WTC11 (cell line): ENCODE data around the gene ARMH4. TPM values are rescaled to one million over a fixed set of nuclear protein-coding genes. Genes with fewer than 3 reads are reported as not detected.

Experiments
- ATAC-seq: fragments of 200-7000 bp; cut with Tn5 transposase; 2 replicates; pipeline ENCODE4 v1.10.0; 2021; ENCODE audit warnings: mild to moderate bottlenecking, moderate library complexity
- Bru-seq: library from RNA; stranded (reverse); fragments of 400-500 nt; gene quantifications from one replicate; lab custom pipeline; 2021; lab: Mats Ljungman, UMichigan
- CTCF ChIA-PET: fragments of 300-600 bp; sonication (Branson Sonifier 250); formaldehyde crosslinking; loops from one replicate; lab custom pipeline; 2021; ENCODE audit warnings: antibody characterized with exemption; lab: Charles Lee
- POLR2A ChIA-PET: fragments of 350-600 bp; sonication (Branson Sonifier 250); formaldehyde crosslinking; loops from one replicate; lab custom pipeline; 2021; ENCODE audit warnings: antibody characterized with exemption; lab: Charles Lee
- DNase-seq: peaks from one replicate; pipeline ENCODE4 v3.0.0; 2021; ENCODE audit warnings: low spot score
- H3K27ac Mint-ChIP-seq: 2 replicates; pipeline ENCODE4 v1.8.0; 2021; ENCODE audit warnings: mixed read lengths
- H3K27me3 Mint-ChIP-seq: 2 replicates; pipeline ENCODE4 v1.8.0; 2021; ENCODE audit warnings: low read depth, mild to moderate bottlenecking, moderate library complexity, mixed read lengths
- H3K36me3 Mint-ChIP-seq: 2 replicates; pipeline ENCODE4 v1.8.0; 2021; ENCODE audit warnings: mixed read lengths
- H3K4me1 Mint-ChIP-seq: 2 replicates; pipeline ENCODE4 v1.8.0; 2022; ENCODE audit warnings: mixed read lengths
- H3K4me3 Mint-ChIP-seq: 2 replicates; pipeline ENCODE4 v1.8.0; 2021; ENCODE audit warnings: mild to moderate bottlenecking, moderate library complexity, mixed read lengths
- H3K9me3 Mint-ChIP-seq: 2 replicates; pipeline ENCODE4 v1.8.0; 2021; ENCODE audit warnings: mixed read lengths
- CREM ChIP-seq: sonication (generic); formaldehyde crosslinking; IDR thresholded peaks from 2 replicates; pipeline ENCODE4 v1.8.1; 2022; ENCODE audit warnings: mild to moderate bottlenecking, missing genetic modification reagents, moderate library complexity
- ETV6 ChIP-seq: sonication (generic); formaldehyde crosslinking; IDR thresholded peaks from 2 replicates; pipeline ENCODE4 v1.8.1; 2022; ENCODE audit warnings: mild to moderate bottlenecking, missing genetic modification reagents
- FOXP1 ChIP-seq: sonication (generic); formaldehyde crosslinking; IDR thresholded peaks from 2 replicates; pipeline ENCODE4 v1.8.0; 2022; ENCODE audit warnings: missing genetic modification reagents, mild to moderate bottlenecking, moderate library complexity, borderline replicate concordance
- KAT7 ChIP-seq: sonication (generic); formaldehyde crosslinking; IDR thresholded peaks from 2 replicates; pipeline ENCODE4 v1.8.1; 2023; ENCODE audit warnings: missing genetic modification reagents, mild to moderate bottlenecking, borderline replicate concordance
- MXD4 ChIP-seq: fragments of 250-450 bp; sonication (Bioruptor Pico); IDR thresholded peaks from 2 replicates; pipeline ENCODE4 v1.8.0; 2021; ENCODE audit warnings: mild to moderate bottlenecking, moderate library complexity, borderline replicate concordance
- PRRX2 ChIP-seq: fragments of 250-450 bp; sonication (Bioruptor Pico); IDR thresholded peaks from 2 replicates; pipeline ENCODE4 v1.8.0; 2021; ENCODE audit warnings: mild to moderate bottlenecking
- SP1 ChIP-seq: sonication (generic); formaldehyde crosslinking; conservative IDR thresholded peaks from 2 replicates; pipeline ENCODE4 v1.8.1; 2022; ENCODE audit warnings: missing genetic modification reagents
- TEAD1 ChIP-seq: sonication (generic); formaldehyde crosslinking; IDR thresholded peaks from 2 replicates; pipeline ENCODE4 v1.8.0; 2022; ENCODE audit warnings: mild to moderate bottlenecking, missing genetic modification reagents
- TEAD4 ChIP-seq: sonication (generic); formaldehyde crosslinking; IDR thresholded peaks from 2 replicates; pipeline ENCODE4 v1.8.0; 2022; ENCODE audit warnings: mild to moderate bottlenecking, missing genetic modification reagents
- ZNF121 ChIP-seq: sonication (generic); formaldehyde crosslinking; IDR thresholded peaks from 2 replicates; pipeline ENCODE4 v1.8.0; 2023; ENCODE audit warnings: missing genetic modification reagents
- ZNF219 ChIP-seq: sonication (generic); formaldehyde crosslinking; IDR thresholded peaks from 2 replicates; pipeline ENCODE4 v1.8.0; 2023; ENCODE audit warnings: missing genetic modification reagents, mild to moderate bottlenecking, borderline replicate concordance
- ZNF263 ChIP-seq: sonication (generic); formaldehyde crosslinking; IDR thresholded peaks from 2 replicates; pipeline ENCODE4 v1.8.1; 2022; ENCODE audit warnings: low read depth, mild to moderate bottlenecking, moderate library complexity, missing genetic modification reagents
- ZNF671 ChIP-seq: fragments of 250-450 bp; sonication (Bioruptor Pico); IDR thresholded peaks from 2 replicates; pipeline ENCODE4 v1.8.0; 2021; ENCODE audit warnings: mild to moderate bottlenecking
- long read RNA-seq, 3 experiments: library from RNA in 1 of 3; library from capped mRNA in 1 of 3; library from polyadenylated mRNA in 1 of 3; unstranded in 2 of 3; stranded (forward) in 1 of 3; transcript quantifications; one replicate each; pipeline ENCODE4 v2.0.0, GENCODE V29; 2021
- total RNA-seq: library from RNA; stranded (reverse); gene quantifications from 3 replicates; pipeline ENCODE4 v1.2.3, GENCODE V29; 2021
- TF ChIP-seq, protein P1 (sequence below): sonication (generic); formaldehyde crosslinking; IDR thresholded peaks from 2 replicates; pipeline ENCODE4 v1.8.1; 2022; ENCODE audit warnings: mild to moderate bottlenecking, moderate library complexity, missing genetic modification reagents
- TF ChIP-seq, protein P2 (sequence below): sonication (generic); formaldehyde crosslinking; IDR thresholded peaks from 2 replicates; pipeline ENCODE4 v1.8.0; 2022; ENCODE audit warnings: mild to moderate bottlenecking, missing genetic modification reagents
- TF ChIP-seq, protein P3 (sequence below): sonication (generic); formaldehyde crosslinking; IDR thresholded peaks from 2 replicates; pipeline ENCODE4 v1.8.0; 2022; ENCODE audit warnings: mild to moderate bottlenecking, missing genetic modification reagents
- TF ChIP-seq, protein P4 (sequence below): fragments of 250-450 bp; sonication (Bioruptor Pico); IDR thresholded peaks from 2 replicates; pipeline ENCODE4 v1.9.0; 2021; ENCODE audit warnings: mild to moderate bottlenecking
- TF ChIP-seq, protein P5 (sequence below): sonication (generic); formaldehyde crosslinking; IDR thresholded peaks from 2 replicates; pipeline ENCODE4 v1.8.1; 2022; ENCODE audit warnings: missing genetic modification reagents, borderline replicate concordance
- TF ChIP-seq, protein P6 (sequence below): sonication (generic); formaldehyde crosslinking; IDR thresholded peaks from 2 replicates; pipeline ENCODE4 v1.8.0; 2023; ENCODE audit warnings: missing genetic modification reagents

Gene ARMH4, protein sequence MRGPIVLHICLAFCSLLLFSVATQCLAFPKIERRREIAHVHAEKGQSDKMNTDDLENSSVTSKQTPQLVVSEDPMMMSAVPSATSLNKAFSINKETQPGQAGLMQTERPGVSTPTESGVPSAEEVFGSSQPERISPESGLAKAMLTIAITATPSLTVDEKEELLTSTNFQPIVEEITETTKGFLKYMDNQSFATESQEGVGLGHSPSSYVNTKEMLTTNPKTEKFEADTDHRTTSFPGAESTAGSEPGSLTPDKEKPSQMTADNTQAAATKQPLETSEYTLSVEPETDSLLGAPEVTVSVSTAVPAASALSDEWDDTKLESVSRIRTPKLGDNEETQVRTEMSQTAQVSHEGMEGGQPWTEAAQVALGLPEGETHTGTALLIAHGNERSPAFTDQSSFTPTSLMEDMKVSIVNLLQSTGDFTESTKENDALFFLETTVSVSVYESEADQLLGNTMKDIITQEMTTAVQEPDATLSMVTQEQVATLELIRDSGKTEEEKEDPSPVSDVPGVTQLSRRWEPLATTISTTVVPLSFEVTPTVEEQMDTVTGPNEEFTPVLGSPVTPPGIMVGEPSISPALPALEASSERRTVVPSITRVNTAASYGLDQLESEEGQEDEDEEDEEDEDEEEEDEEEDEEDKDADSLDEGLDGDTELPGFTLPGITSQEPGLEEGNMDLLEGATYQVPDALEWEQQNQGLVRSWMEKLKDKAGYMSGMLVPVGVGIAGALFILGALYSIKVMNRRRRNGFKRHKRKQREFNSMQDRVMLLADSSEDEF
- 11.8 to 12.2 TPM (median 12.1 TPM) in 3 replicates for total RNA-seq
- percentile 49 among the genes with signal in this experiment for Bru-seq, nascent RNA
- long read RNA-seq, experiment 1, full-length matches to known transcripts: 26 of 51 reads
- long read RNA-seq, experiment 1, partial matches to known transcripts: 12 of 51 reads
- long read RNA-seq, experiment 1, other reads (novel, unspliced or antisense): 13 of 51 reads
- long read RNA-seq, experiment 2, full-length matches to known transcripts: 8 of 40 reads
- long read RNA-seq, experiment 2, partial matches to known transcripts: 16 of 40 reads
- long read RNA-seq, experiment 2, other reads (novel, unspliced or antisense): 16 of 40 reads
- long read RNA-seq, experiment 3, partial matches to known transcripts: 0 of 4 reads
- long read RNA-seq, experiment 3, other reads (novel, unspliced or antisense): 3 of 4 reads

DNA sequence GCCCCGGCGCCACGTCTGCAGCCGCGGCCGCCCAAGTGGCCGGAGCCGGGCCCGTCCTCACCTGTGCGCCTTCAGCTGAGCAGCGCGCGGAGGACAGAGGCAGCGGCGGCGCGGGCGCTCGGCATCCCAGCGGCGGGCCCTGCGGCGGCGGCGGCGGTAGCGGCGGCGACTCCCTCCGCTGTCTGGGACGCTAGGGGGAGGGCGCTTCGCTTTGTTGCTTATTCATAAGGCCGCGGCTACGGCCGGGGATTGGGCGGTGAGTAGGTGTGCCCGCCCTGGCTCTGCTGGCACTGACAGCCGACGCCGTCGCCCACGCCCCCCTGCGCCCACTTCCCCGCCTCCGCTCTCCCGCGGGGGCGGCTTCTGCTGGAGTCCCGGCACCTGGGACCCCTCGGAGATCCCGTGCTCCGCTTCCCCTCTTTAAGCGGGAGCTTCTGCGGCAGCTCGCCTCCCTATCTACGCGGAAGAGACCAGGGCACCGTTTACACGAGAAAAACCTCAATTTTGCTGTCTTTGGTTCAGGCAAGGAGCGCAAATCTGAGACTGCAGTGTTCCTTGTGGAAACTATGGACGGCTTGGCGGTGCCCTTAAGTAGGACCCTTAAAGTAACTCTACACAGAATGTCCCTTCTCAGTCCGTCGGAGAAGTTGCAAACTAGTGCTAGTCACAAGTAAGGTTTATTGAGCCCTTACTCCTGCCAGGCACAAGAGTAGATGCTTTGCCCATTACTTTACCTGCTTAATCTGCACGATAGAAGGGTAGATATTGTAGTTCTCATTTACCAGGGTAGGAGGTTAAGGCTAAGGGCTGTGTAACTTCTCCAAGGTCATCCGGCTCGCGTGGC is at the start of gene ARMH4:
Gene ARMH4 (minus strand): TSS at position 200 of the 844 bp plus-strand sequence. CDS start 12,855 bp downstream, outside the sequence.
- H3K9me3 Mint-ChIP-seq: no peaks in the 10 kb centered on the region
- H3K4me1 Mint-ChIP-seq: peaks cover 35% of the 10 kb centered on the region
- ATAC-seq: peak; percentile 89
- DNase-seq: peak; percentile 88
- POLR2A ChIA-PET: interaction anchor here (0.6 kb wide), 1 partner anchor 189 kb away, joined by 4 read pairs; no protein-coding TSS in a partner anchor
- H3K36me3 Mint-ChIP-seq: no peaks in the 10 kb centered on the region
- CTCF ChIA-PET: interaction anchor here (0.9 to 1.6 kb wide), 5 partner anchors 8 to 44 kb away, joined by 3 to 5 read pairs (median 4); no protein-coding TSS in a partner anchor
- no peak within 1 kb of the TSS for H3K27ac Mint-ChIP-seq
- H3K4me3 Mint-ChIP-seq: peak within 1 kb of the TSS; percentile 82
- H3K27me3 Mint-ChIP-seq: peaks cover 34% of the 10 kb centered on the region
- TF ChIP-seq CREM (CRISPR knock-in tag) (0 out of 2 replicates have a peak, but pooled peaks have one; percentile 53), TEAD1 (CRISPR knock-in tag) (peak; percentile 62; the same call in 1 of the 2 replicates), KAT7 (CRISPR knock-in tag) (0 out of 2 replicates have a peak, but pooled peaks have one; percentile 60), TEAD4 (0 out of 2 replicates have a peak, but pooled peaks have one; percentile 39), ZNF219 (CRISPR knock-in tag) (no peak), FOXP1 (CRISPR knock-in tag) (peak; percentile 58; the same call in 1 of the 2 replicates), PRRX2 (CRISPR knock-in tag) (no peak), SP1 (CRISPR knock-in tag) (peak; percentile 74), ZNF121 (CRISPR knock-in tag) (no peak)
- TF ChIP-seq, protein P1, sequence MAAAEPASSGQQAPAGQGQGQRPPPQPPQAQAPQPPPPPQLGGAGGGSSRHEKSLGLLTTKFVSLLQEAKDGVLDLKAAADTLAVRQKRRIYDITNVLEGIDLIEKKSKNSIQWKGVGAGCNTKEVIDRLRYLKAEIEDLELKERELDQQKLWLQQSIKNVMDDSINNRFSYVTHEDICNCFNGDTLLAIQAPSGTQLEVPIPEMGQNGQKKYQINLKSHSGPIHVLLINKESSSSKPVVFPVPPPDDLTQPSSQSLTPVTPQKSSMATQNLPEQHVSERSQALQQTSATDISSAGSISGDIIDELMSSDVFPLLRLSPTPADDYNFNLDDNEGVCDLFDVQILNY (CRISPR knock-in tag): peak; percentile 45; the same call in 1 of the 2 replicates
- TF ChIP-seq, protein P2, sequence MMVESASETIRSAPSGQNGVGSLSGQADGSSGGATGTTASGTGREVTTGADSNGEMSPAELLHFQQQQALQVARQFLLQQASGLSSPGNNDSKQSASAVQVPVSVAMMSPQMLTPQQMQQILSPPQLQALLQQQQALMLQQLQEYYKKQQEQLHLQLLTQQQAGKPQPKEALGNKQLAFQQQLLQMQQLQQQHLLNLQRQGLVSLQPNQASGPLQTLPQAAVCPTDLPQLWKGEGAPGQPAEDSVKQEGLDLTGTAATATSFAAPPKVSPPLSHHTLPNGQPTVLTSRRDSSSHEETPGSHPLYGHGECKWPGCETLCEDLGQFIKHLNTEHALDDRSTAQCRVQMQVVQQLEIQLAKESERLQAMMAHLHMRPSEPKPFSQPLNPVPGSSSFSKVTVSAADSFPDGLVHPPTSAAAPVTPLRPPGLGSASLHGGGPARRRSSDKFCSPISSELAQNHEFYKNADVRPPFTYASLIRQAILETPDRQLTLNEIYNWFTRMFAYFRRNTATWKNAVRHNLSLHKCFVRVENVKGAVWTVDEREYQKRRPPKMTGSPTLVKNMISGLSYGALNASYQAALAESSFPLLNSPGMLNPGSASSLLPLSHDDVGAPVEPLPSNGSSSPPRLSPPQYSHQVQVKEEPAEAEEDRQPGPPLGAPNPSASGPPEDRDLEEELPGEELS (CRISPR knock-in tag): no peak; the same call in 1 of the 2 replicates
- TF ChIP-seq, protein P3, sequence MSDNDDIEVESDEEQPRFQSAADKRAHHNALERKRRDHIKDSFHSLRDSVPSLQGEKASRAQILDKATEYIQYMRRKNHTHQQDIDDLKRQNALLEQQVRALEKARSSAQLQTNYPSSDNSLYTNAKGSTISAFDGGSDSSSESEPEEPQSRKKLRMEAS (CRISPR knock-in tag): 0 out of 2 replicates have a peak, but pooled peaks have one; percentile 24

DNA sequence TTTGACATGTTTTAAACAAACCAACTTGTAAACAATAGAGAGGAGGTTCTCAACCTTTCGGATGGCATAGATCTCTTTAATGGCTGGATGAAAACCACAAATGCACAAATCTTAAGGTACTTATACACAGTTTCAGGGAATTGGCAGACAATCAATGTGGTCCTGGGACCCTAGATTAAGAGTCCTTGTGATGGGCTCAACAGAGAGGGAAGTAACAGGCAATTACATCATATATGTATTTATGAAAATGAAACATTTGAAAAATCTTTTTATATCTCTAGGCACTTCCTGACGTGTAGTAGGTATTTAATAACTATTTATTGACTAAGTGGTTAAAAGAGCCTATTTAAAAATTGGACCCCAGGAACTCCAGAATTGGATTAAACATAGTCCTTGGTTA is 48.8 kb upstream of the ARMH4 start:
- H3K27ac Mint-ChIP-seq: peak overlapping the region; percentile 67
- peak overlapping the region; percentile 96 for H3K4me3 Mint-ChIP-seq
- peaks cover 12% of the 10 kb centered on the region for H3K4me1 Mint-ChIP-seq
- no peaks in the 10 kb centered on the region for H3K9me3 Mint-ChIP-seq
- POLR2A ChIA-PET: interaction anchor here (1.1 kb wide), 1 partner anchor 26 kb away, joined by 3 read pairs; no protein-coding TSS in a partner anchor
- no peaks in the 10 kb centered on the region for H3K36me3 Mint-ChIP-seq
- ATAC-seq (no peak), DNase-seq (no peak)
- H3K27me3 Mint-ChIP-seq: peaks cover 2% of the 10 kb centered on the region
- CTCF ChIA-PET: no interaction called here
- TF ChIP-seq ZNF671 (CRISPR knock-in tag): no peak
- TF ChIP-seq, protein P4, sequence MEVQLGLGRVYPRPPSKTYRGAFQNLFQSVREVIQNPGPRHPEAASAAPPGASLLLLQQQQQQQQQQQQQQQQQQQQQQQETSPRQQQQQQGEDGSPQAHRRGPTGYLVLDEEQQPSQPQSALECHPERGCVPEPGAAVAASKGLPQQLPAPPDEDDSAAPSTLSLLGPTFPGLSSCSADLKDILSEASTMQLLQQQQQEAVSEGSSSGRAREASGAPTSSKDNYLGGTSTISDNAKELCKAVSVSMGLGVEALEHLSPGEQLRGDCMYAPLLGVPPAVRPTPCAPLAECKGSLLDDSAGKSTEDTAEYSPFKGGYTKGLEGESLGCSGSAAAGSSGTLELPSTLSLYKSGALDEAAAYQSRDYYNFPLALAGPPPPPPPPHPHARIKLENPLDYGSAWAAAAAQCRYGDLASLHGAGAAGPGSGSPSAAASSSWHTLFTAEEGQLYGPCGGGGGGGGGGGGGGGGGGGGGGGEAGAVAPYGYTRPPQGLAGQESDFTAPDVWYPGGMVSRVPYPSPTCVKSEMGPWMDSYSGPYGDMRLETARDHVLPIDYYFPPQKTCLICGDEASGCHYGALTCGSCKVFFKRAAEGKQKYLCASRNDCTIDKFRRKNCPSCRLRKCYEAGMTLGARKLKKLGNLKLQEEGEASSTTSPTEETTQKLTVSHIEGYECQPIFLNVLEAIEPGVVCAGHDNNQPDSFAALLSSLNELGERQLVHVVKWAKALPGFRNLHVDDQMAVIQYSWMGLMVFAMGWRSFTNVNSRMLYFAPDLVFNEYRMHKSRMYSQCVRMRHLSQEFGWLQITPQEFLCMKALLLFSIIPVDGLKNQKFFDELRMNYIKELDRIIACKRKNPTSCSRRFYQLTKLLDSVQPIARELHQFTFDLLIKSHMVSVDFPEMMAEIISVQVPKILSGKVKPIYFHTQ (CRISPR knock-in tag): no peak
- TF ChIP-seq KAT7 (CRISPR knock-in tag): no peak
- TF ChIP-seq, protein P1 (CRISPR knock-in tag): no peak
- TF ChIP-seq, protein P5, sequence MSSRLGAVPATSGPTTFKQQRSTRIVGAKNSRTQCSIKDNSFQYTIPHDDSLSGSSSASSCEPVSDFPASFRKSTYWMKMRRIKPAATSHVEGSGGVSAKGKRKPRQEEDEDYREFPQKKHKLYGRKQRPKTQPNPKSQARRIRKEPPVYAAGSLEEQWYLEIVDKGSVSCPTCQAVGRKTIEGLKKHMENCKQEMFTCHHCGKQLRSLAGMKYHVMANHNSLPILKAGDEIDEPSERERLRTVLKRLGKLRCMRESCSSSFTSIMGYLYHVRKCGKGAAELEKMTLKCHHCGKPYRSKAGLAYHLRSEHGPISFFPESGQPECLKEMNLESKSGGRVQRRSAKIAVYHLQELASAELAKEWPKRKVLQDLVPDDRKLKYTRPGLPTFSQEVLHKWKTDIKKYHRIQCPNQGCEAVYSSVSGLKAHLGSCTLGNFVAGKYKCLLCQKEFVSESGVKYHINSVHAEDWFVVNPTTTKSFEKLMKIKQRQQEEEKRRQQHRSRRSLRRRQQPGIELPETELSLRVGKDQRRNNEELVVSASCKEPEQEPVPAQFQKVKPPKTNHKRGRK (CRISPR knock-in tag): no peak
- no peak for TF ChIP-seq MXD4 (CRISPR knock-in tag)
- TF ChIP-seq, protein P6, sequence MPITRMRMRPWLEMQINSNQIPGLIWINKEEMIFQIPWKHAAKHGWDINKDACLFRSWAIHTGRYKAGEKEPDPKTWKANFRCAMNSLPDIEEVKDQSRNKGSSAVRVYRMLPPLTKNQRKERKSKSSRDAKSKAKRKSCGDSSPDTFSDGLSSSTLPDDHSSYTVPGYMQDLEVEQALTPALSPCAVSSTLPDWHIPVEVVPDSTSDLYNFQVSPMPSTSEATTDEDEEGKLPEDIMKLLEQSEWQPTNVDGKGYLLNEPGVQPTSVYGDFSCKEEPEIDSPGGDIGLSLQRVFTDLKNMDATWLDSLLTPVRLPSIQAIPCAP (CRISPR knock-in tag): no peak
- TF ChIP-seq ZNF263: no peak
- TF ChIP-seq ETV6 (CRISPR knock-in tag): no peak
